ENCODE measurements around the gene LENG9.
"Not testable (repeated sequence)": the region's sequence is repeated elsewhere in the genome, so short reads cannot be mapped to it uniquely, and the experiment has no call there.

Gene LENG9

GRCh38 chr19:54463531-54464043, at the start of gene LENG9:
Gene LENG9, minus strand, starts transcription at chr19:54463778. Its CDS starts 252 bp downstream, at chr19:54463526.
- DNase-seq = peak; percentile 96

GRCh38 chr19:54509200-54509940, 45.8 kb upstream of the LENG9 start:
- not testable (repeated sequence) for DNase-seq

GRCh38 chr19:54508487-54508886, 44.9 kb upstream of the LENG9 start:
- not testable (repeated sequence) for DNase-seq

- DNase-seq = no peak
Observed at GRCh38 chr19:54507824-54508223, 44.2 kb upstream of the LENG9 start.

- DNase-seq = not testable (repeated sequence)
Observed at GRCh38 chr19:54507038-54507717, 43.6 kb upstream of the LENG9 start.

- DNase-seq = no peak
Observed at GRCh38 chr19:54506079-54506478, 42.5 kb upstream of the LENG9 start.

GRCh38 chr19:54505542-54505941, 42.0 kb upstream of the LENG9 start:
- not testable (repeated sequence) for DNase-seq

- DNase-seq = peak; percentile 15
Observed at GRCh38 chr19:54502518-54503048, 39.0 kb upstream of the LENG9 start, which contains the start of gene LAIR2. Gene LAIR2, plus strand, starts transcription at chr19:54502831. Its CDS starts 88 bp downstream, at chr19:54502919.

- not testable (repeated sequence) for DNase-seq
Observed at GRCh38 chr19:54498451-54498772, 34.8 kb upstream of the LENG9 start.

GRCh38 chr19:54497747-54498450, 34.3 kb upstream of the LENG9 start:
- DNase-seq = peak; percentile 16

GRCh38 chr19:54495284-54495683, 31.7 kb upstream of the LENG9 start:
- not testable (repeated sequence) for DNase-seq

- DNase-seq = no peak
Observed at GRCh38 chr19:54493967-54494585, 30.5 kb upstream of the LENG9 start.

GRCh38 chr19:54493056-54493455, 29.5 kb upstream of the LENG9 start:
- not testable (repeated sequence) for DNase-seq

- no peak for DNase-seq
Observed at GRCh38 chr19:54492568-54492967, 29.0 kb upstream of the LENG9 start.

- DNase-seq = no peak
Observed at GRCh38 chr19:54489766-54490165, 26.2 kb upstream of the LENG9 start.

- no peak for DNase-seq
Observed at GRCh38 chr19:54489341-54489740, 25.8 kb upstream of the LENG9 start.

- no peak for DNase-seq
Observed at GRCh38 chr19:54485851-54486250, 22.3 kb upstream of the LENG9 start.

- no peak for DNase-seq
Observed at GRCh38 chr19:54484451-54484850, 20.9 kb upstream of the LENG9 start.

- DNase-seq = no peak
Observed at GRCh38 chr19:54482889-54483288, 19.3 kb upstream of the LENG9 start.

GRCh38 chr19:54481326-54481930, 17.9 kb upstream of the LENG9 start:
- DNase-seq = peak; percentile 52

GRCh38 chr19:54480051-54480450, 16.5 kb upstream of the LENG9 start:
- DNase-seq = no peak

GRCh38 chr19:54478677-54479266, 15.2 kb upstream of the LENG9 start:
- peak; percentile 36 for DNase-seq

All from CD4-positive, alpha-beta T cell treated with Interleukin-12 subunit alpha and Interleukin-12 subunit beta, for 1 hour (primary cell).